PC-3 (cell line): ENCODE results near the gene INO80E.

ENCODE experiments used
- EZH2 ChIP-seq: fragments of 300-600 bp; sonication (generic); IDR thresholded peaks from one replicate; pipeline ENCODE4 v1.6.1; 2017; ENCODE audit warnings: antibody characterized with exemption, mild to moderate bottlenecking, low read length; ENCODE audit not compliant: unreplicated experiment
- EZH2phosphoT487 ChIP-seq: fragments of 300-600 bp; sonication (generic); IDR thresholded peaks from 2 replicates; pipeline ENCODE4 v1.6.1; 2018; ENCODE audit warnings: mild to moderate bottlenecking, antibody characterized with exemption, low read length, borderline replicate concordance
- TF ChIP-seq, protein P1 (sequence below): fragments of 300-600 bp; sonication (generic); conservative IDR thresholded peaks from 2 replicates; pipeline ENCODE4 v1.5.1; 2017; ENCODE audit warnings: antibody characterized with exemption, low read depth, mild to moderate bottlenecking, low read length

GRCh38 chr16:29988346-29989075 lies 7.5 kb upstream of the INO80E start:
- no peak for TF ChIP-seq EZH2
- TF ChIP-seq, protein P1, sequence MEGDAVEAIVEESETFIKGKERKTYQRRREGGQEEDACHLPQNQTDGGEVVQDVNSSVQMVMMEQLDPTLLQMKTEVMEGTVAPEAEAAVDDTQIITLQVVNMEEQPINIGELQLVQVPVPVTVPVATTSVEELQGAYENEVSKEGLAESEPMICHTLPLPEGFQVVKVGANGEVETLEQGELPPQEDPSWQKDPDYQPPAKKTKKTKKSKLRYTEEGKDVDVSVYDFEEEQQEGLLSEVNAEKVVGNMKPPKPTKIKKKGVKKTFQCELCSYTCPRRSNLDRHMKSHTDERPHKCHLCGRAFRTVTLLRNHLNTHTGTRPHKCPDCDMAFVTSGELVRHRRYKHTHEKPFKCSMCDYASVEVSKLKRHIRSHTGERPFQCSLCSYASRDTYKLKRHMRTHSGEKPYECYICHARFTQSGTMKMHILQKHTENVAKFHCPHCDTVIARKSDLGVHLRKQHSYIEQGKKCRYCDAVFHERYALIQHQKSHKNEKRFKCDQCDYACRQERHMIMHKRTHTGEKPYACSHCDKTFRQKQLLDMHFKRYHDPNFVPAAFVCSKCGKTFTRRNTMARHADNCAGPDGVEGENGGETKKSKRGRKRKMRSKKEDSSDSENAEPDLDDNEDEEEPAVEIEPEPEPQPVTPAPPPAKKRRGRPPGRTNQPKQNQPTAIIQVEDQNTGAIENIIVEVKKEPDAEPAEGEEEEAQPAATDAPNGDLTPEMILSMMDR: no peak
- no peak for TF ChIP-seq EZH2phosphoT487
